ENCODE data around the gene LNX2. TPM values are rescaled to one million over a fixed set of nuclear protein-coding genes. Genes with fewer than 3 reads are reported as not detected.
A peak's percentile ranks its signal among the peaks of the same experiment; 100 is the strongest.

Gene LNX2
- total RNA-seq, 1 experiment from 2014 or later, result 8.0 TPM

- DNase-seq (ENCODE audit: low read depth), result peak; percentile 74
Measured at GRCh38 chr13:27607125-27607524, 13.2 kb downstream of the LNX2 start.

GRCh38 chr13:27605610-27606200 is 14.6 kb downstream of the LNX2 start:
- no peak for DNase-seq (ENCODE audit: low read depth)

GRCh38 chr13:27605099-27605498 is 15.2 kb downstream of the LNX2 start:
- DNase-seq (ENCODE audit: low read depth), result no peak

- no peak for DNase-seq (ENCODE audit: low read depth)
Measured at GRCh38 chr13:27601803-27602202, 18.5 kb downstream of the LNX2 start.

- DNase-seq (ENCODE audit: low read depth), result no peak
Measured at GRCh38 chr13:27601208-27601607, 19.1 kb downstream of the LNX2 start.

- DNase-seq (ENCODE audit: low read depth), result no peak
Measured at GRCh38 chr13:27600711-27601110, 19.6 kb downstream of the LNX2 start.

- peak; percentile 84 for DNase-seq (ENCODE audit: low read depth)
Measured at GRCh38 chr13:27599845-27600553, 20.3 kb downstream of the LNX2 start.

- no peak for DNase-seq (ENCODE audit: low read depth)
Measured at GRCh38 chr13:27599096-27599495, 21.2 kb downstream of the LNX2 start.

GRCh38 chr13:27595055-27595811 is 25.1 kb downstream of the LNX2 start:
- peak; percentile 40 for DNase-seq (ENCODE audit: low read depth)

- DNase-seq (ENCODE audit: low read depth), result no peak
Measured at GRCh38 chr13:27593267-27593666, 27.1 kb downstream of the LNX2 start.

GRCh38 chr13:27592865-27593264 is 27.5 kb downstream of the LNX2 start:
- DNase-seq (ENCODE audit: low read depth), result no peak

- DNase-seq (ENCODE audit: low read depth), result no peak
Measured at GRCh38 chr13:27588405-27588804, 31.9 kb downstream of the LNX2 start.

- DNase-seq (ENCODE audit: low read depth), result no peak
Measured at GRCh38 chr13:27587095-27587746, 33.1 kb downstream of the LNX2 start.

GRCh38 chr13:27583645-27584044 is 36.7 kb downstream of the LNX2 start:
- DNase-seq (ENCODE audit: low read depth), result peak; percentile 36

GRCh38 chr13:27578121-27579030 is 42.0 kb downstream of the LNX2 start:
- DNase-seq (ENCODE audit: low read depth), result peak; percentile 28

- DNase-seq (ENCODE audit: low read depth), result no peak
Measured at GRCh38 chr13:27574661-27575060, 45.7 kb downstream of the LNX2 start.

- DNase-seq (ENCODE audit: low read depth), result peak; percentile 96
Measured at GRCh38 chr13:27573265-27573664, 47.1 kb downstream of the LNX2 start.

- DNase-seq (ENCODE audit: low read depth), result no peak
Measured at GRCh38 chr13:27572234-27572901, 48.0 kb downstream of the LNX2 start.

- no peak for DNase-seq (ENCODE audit: low read depth)
Measured at GRCh38 chr13:27570906-27571305, 49.4 kb downstream of the LNX2 start.

GRCh38 chr13:27569405-27569804 is 50.9 kb downstream of the LNX2 start:
- no peak for DNase-seq (ENCODE audit: low read depth)
